MM.1S (cell line): Measurements from ENCODE around the gene MAP2K7.

Experiments
- DNase-seq: peaks from one replicate; pipeline ENCODE4 v3.0.0-alpha.2; 2015
- H2AFZ ChIP-seq: fragments of 300-600 bp; sonication (generic); 2 replicates; pipeline ENCODE4 v1.6.0; 2016; ENCODE audit warnings: antibody characterized with exemption, low read length
- H3F3A ChIP-seq: fragments of 300-600 bp; sonication (generic); 2 replicates; pipeline ENCODE4 v1.6.1; 2016; ENCODE audit warnings: mild to moderate bottlenecking, antibody characterized with exemption, low read length, moderate library complexity, mixed read lengths; ENCODE audit not compliant: insufficient read depth
- H3K27ac ChIP-seq: fragments of 300-600 bp; sonication (generic); 2 replicates; pipeline ENCODE4 v1.5.1; 2016; ENCODE audit warnings: mild to moderate bottlenecking, low read length
- H3K27me3 ChIP-seq: fragments of 300-600 bp; sonication (generic); replicated peaks from 2 replicates; pipeline ENCODE4 v1.6.0; 2016; ENCODE audit warnings: low read length; ENCODE audit not compliant: insufficient read depth
- H3K36me3 ChIP-seq: fragments of 300-600 bp; sonication (generic); replicated peaks from 2 replicates; pipeline ENCODE4 v1.6.1; 2016; ENCODE audit warnings: mild to moderate bottlenecking, low read length, mixed read lengths; ENCODE audit not compliant: insufficient read depth
- H3K4me1 ChIP-seq: fragments of 300-600 bp; sonication (generic); 2 replicates; pipeline ENCODE4 v1.6.1; 2016; ENCODE audit warnings: low read length, mixed read lengths
- H3K4me2 ChIP-seq: fragments of 300-600 bp; sonication (generic); 2 replicates; pipeline ENCODE4 v1.6.0; 2016; ENCODE audit warnings: low read depth, low read length
- H3K4me3 ChIP-seq: fragments of 300-600 bp; sonication (generic); 2 replicates; pipeline ENCODE4 v1.5.1; 2016; ENCODE audit warnings: low read length, mixed read lengths
- H3K79me2 ChIP-seq: fragments of 300-600 bp; sonication (generic); 2 replicates; pipeline ENCODE4 v1.6.1; 2016; ENCODE audit warnings: mixed run types, low read length, mixed read lengths
- H3K9ac ChIP-seq: fragments of 300-600 bp; sonication (generic); 2 replicates; pipeline ENCODE4 v1.6.1; 2016; ENCODE audit warnings: low read length, mixed read lengths
- H3K9me2 ChIP-seq: fragments of 300-600 bp; sonication (generic); replicated peaks from 2 replicates; pipeline ENCODE4 v1.6.1; 2016; ENCODE audit warnings: mild to moderate bottlenecking, low read length, mixed read lengths; ENCODE audit not compliant: insufficient read depth
- H3K9me3 ChIP-seq: fragments of 300-600 bp; sonication (generic); replicated peaks from 2 replicates; pipeline ENCODE4 v1.6.1; 2016; ENCODE audit warnings: mild to moderate bottlenecking, low read length, mixed read lengths; ENCODE audit not compliant: insufficient read depth
- H4K20me1 ChIP-seq: fragments of 300-600 bp; sonication (generic); 2 replicates; pipeline ENCODE4 v1.6.1; 2016; ENCODE audit warnings: mild to moderate bottlenecking, low read length, moderate library complexity, mixed read lengths; ENCODE audit not compliant: insufficient read depth
- EZH2 ChIP-seq: fragments of 300-600 bp; sonication (generic); optimal IDR thresholded peaks from 2 replicates; pipeline ENCODE3; 2017; ENCODE audit warnings: low read depth, mild to moderate bottlenecking, antibody characterized with exemption, low read length, mixed read lengths
- EZH2phosphoT487 ChIP-seq: fragments of 300-600 bp; sonication (generic); IDR thresholded peaks from 2 replicates; pipeline ENCODE4 v1.6.1; 2018; ENCODE audit warnings: antibody characterized with exemption, low read length
- TF ChIP-seq, protein P1 (sequence below): fragments of 300-600 bp; sonication (generic); IDR thresholded peaks from 2 replicates; pipeline ENCODE4 v1.5.1; 2016; ENCODE audit warnings: antibody characterized with exemption, low read length, mixed read lengths

Gene MAP2K7

DNA sequence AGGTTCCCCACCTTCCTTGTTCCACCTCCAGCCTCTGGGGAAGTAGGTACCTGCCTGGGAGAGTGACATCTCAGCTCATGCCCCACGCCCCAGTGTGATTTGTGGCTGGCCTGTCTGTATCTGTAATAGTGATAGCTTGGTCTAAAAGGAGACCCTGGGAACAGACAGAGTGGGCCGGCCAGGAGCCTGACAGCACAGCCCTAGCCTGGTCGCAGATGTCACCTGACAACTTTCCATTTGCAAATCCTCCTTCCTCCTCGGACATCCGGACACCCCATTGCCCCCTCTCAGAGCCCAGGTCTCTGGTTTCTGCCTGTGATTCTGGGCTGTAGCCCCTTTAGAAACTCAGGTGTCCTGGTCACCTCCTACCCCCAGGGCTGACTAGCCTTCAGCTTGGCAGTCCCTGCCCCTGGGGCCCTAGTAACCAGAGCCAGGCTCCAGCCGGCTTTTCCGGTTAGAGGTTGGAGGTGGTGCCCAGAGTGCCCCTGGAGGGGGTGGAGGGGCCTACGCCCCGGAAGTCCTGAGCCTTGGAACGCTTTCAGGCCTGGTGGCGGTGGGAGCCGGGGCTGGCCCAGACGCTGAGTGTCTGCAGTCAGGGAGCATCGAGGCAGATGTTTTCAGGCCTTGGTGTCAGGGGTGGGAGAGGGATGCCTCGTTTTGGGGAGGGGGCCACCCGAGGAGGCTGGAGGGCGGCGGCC lies 8.9 kb upstream of the MAP2K7 start:
- peaks cover 68% of the 10 kb centered on the region for H3K27me3 ChIP-seq
- no peak overlapping the region for H3K27ac ChIP-seq
- H2AFZ ChIP-seq = no peak overlapping the region
- H4K20me1 ChIP-seq = no peaks in the 10 kb centered on the region
- H3K4me1 ChIP-seq = no peaks in the 10 kb centered on the region
- no peaks in the 10 kb centered on the region for H3K9me2 ChIP-seq
- no peak for DNase-seq
- no peaks in the 10 kb centered on the region for H3K79me2 ChIP-seq
- no peaks in the 10 kb centered on the region for H3K36me3 ChIP-seq
- no peak overlapping the region for H3K9ac ChIP-seq
- TF ChIP-seq EZH2 (no peak), EZH2phosphoT487 (no peak)
- TF ChIP-seq, protein P1, sequence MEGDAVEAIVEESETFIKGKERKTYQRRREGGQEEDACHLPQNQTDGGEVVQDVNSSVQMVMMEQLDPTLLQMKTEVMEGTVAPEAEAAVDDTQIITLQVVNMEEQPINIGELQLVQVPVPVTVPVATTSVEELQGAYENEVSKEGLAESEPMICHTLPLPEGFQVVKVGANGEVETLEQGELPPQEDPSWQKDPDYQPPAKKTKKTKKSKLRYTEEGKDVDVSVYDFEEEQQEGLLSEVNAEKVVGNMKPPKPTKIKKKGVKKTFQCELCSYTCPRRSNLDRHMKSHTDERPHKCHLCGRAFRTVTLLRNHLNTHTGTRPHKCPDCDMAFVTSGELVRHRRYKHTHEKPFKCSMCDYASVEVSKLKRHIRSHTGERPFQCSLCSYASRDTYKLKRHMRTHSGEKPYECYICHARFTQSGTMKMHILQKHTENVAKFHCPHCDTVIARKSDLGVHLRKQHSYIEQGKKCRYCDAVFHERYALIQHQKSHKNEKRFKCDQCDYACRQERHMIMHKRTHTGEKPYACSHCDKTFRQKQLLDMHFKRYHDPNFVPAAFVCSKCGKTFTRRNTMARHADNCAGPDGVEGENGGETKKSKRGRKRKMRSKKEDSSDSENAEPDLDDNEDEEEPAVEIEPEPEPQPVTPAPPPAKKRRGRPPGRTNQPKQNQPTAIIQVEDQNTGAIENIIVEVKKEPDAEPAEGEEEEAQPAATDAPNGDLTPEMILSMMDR = no peak
- no peaks in the 10 kb centered on the region for H3F3A ChIP-seq
- H3K9me3 ChIP-seq = no peaks in the 10 kb centered on the region
- H3K4me3 ChIP-seq = no peak overlapping the region
- peak overlapping the region; percentile 9; the same call in 1 of the 2 replicates for H3K4me2 ChIP-seq

DNA sequence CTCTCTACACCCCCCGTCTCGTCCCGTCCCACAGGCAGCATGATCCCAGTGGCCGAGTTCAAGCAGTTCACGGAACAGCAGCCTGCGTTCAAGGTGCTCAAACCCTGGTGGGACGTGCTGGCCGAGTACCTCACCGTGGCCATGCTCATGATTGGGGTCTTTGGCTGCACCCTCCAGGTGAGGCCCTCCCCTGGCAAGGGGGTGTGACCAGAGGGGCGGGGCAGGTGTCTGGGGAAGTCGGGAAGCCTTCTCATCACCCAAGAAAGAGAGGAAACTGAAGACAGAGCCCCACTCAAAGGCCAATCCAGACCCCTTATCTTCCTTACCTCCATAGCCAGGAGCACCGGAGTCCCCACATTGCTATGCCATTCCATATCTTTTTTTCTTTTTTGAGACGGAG lies 8.1 kb upstream of the MAP2K7 start:
- Histone ChIP-seq H3F3A (no peaks in the 10 kb centered on the region), H3K4me3 (no peak overlapping the region), H3K27ac (no peak overlapping the region), H3K9ac (no peak overlapping the region), H3K79me2 (no peaks in the 10 kb centered on the region), H3K9me2 (no peaks in the 10 kb centered on the region), H3K4me2 (no peak overlapping the region), H3K36me3 (no peaks in the 10 kb centered on the region), H3K9me3 (no peaks in the 10 kb centered on the region), H4K20me1 (no peaks in the 10 kb centered on the region), H3K4me1 (no peaks in the 10 kb centered on the region), H3K27me3 (peaks cover 67% of the 10 kb centered on the region), H2AFZ (no peak overlapping the region)
- DNase-seq = no peak
- TF ChIP-seq EZH2 = no peak
- TF ChIP-seq, protein P1 = no peak
- TF ChIP-seq EZH2phosphoT487 = no peak

DNA sequence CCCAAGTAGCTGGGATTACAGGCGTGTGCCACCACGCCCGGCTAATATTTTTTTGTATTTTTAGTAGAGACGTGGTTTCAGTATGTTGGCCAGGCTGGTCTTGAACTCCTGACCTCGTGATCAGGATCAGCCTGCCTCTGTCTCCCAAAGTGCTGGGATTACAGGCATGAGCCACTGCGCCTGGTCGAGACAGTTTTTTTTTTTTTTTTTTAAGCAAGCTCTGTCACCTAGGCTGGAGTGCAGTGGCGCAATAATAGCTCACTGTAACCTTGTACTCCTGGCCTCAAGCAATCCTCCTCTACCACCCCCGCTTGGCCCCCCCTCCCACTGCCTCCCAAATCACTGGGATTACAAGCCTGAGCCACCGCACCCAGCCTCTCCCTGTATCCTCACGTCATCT lies 6.4 kb upstream of the MAP2K7 start:
- TF ChIP-seq, protein P1 = no peak
- TF ChIP-seq EZH2phosphoT487 = no peak
- no peak for TF ChIP-seq EZH2
- H3K9me3 ChIP-seq = no peaks in the 10 kb centered on the region
- no peaks in the 10 kb centered on the region for H3K79me2 ChIP-seq
- no peak overlapping the region for H2AFZ ChIP-seq
- no peak overlapping the region for H3K4me2 ChIP-seq
- H3K4me3 ChIP-seq = no peak overlapping the region
- H3K27me3 ChIP-seq = peaks cover 55% of the 10 kb centered on the region
- H3K4me1 ChIP-seq = no peaks in the 10 kb centered on the region
- H4K20me1 ChIP-seq = no peaks in the 10 kb centered on the region
- no peaks in the 10 kb centered on the region for H3K9me2 ChIP-seq
- H3K27ac ChIP-seq = no peak overlapping the region
- no peaks in the 10 kb centered on the region for H3K36me3 ChIP-seq
- DNase-seq = no peak
- no peaks in the 10 kb centered on the region for H3F3A ChIP-seq
- no peak overlapping the region for H3K9ac ChIP-seq
